Astrocyte of the spinal cord (primary cell): ENCODE measurements around the gene C5orf15.

Experiments
- DNase-seq: peaks from one replicate; pipeline ENCODE4 v3.0.0; 2011; ENCODE audit warnings: low read depth, low spot score
- H3K4me3 ChIP-seq: 2 replicates; pipeline ENCODE4 v1.5.1; 2011; ENCODE audit warnings: low read depth, mild to moderate bottlenecking, low read length, moderate library complexity
- in situ Hi-C: cut with HindIII; loops from 2 replicates; pipeline ENCODE4 v1.10.0; 2017; ENCODE audit warnings: low sequenced_read_pairs
- TF ChIP-seq, protein P1 (sequence below): IDR thresholded peaks from 2 replicates; pipeline ENCODE4 v1.5.1; 2012; ENCODE audit warnings: low read depth, mild to moderate bottlenecking, low read length, inconsistent platforms

C5orf15 gene

DNA sequence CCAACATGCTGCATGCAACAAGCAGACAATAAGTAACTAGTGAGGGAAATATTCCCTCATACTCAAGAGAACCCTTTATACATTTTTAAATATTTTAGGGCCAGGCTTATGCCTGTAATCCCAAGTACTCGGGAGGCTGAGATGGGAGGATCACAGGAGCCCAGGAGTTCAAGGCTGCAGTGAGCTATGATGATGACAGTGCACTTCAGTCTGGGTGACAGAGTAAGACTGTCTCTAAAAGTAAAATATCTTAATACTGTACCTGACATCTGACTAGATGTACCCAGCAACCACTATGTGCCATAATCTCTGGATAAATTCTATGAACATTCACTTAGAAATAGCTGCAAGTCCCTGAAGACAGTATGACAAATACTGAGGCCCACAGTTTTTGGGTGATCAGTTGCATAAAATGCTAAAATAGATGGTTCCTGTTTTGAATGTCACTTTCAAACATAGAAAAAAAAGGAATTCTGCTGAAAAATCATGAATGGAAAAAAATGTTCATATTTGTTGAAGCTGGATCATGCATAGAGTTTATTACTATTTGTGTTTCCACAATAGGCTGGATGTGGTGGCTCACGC is 2.0 kb upstream of the C5orf15 start:
- in situ Hi-C loops, result no loop called here
- no peak overlapping the region for H3K4me3 ChIP-seq

DNA sequence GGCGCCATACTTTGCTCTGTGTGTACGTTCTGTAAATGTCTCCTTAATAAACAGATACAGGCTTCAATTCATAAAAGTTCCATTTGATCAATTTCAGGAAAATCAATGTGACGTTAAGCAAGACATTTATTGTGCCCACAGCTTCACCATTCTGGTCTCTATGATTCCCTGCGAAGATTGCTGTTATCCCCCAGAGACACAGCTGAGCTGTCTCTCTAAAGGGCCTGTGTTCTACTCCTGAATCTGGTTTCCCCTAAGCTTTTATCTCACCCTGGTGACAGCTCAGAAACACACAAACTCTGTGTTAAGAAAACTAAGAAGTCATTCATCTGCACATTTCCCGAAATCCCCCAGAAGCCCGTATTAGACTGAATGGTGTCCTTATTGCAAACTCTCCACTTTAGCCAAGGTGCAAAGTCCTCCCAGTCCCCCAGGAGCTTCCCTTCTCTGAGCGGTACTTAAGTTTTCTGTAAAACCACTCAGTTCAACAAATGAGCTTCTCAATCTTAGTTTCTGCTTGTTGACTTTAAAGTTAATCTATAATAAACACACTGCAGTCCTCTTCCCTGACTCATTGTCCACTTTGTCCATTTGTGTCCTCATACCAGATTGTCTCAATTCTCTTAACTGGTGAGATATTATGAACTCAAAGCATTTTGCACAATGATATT is 1.4 kb upstream of the C5orf15 start:
- TF ChIP-seq, protein P1, sequence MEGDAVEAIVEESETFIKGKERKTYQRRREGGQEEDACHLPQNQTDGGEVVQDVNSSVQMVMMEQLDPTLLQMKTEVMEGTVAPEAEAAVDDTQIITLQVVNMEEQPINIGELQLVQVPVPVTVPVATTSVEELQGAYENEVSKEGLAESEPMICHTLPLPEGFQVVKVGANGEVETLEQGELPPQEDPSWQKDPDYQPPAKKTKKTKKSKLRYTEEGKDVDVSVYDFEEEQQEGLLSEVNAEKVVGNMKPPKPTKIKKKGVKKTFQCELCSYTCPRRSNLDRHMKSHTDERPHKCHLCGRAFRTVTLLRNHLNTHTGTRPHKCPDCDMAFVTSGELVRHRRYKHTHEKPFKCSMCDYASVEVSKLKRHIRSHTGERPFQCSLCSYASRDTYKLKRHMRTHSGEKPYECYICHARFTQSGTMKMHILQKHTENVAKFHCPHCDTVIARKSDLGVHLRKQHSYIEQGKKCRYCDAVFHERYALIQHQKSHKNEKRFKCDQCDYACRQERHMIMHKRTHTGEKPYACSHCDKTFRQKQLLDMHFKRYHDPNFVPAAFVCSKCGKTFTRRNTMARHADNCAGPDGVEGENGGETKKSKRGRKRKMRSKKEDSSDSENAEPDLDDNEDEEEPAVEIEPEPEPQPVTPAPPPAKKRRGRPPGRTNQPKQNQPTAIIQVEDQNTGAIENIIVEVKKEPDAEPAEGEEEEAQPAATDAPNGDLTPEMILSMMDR, result no peak
- in situ Hi-C loops, result no loop called here
- DNase-seq, result no peak
- no peak overlapping the region for H3K4me3 ChIP-seq

More for the DNA sequence above, 2.0 kb upstream of the C5orf15 start:
- DNase-seq, result no peak
- TF ChIP-seq, protein P1, result no peak

DNA sequence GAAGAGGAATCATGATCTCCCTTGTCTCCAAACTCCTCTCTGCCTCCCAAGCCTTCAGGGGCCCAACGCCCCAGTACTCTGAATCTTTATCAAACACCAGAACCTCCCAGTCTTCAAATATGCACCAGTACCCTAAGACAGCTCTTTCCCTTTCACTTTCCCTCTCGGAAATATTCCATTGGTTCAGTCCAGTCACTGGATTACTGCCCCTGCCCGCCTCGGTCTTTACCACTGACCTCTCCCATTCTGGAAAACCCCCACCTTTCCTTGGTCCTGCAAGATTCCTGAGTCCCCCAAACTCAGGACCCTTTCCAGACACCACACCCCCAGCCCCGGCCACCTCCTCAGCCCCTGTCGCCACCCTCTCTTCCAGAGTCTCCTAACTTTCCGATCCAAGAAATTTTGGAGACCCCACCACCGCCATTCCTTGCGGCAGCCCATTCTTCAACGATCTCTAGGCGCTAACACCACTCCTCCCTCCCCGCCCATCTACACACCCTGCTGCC is 674 bp downstream of the C5orf15 start:
- DNase-seq, result peak; percentile 45
- in situ Hi-C loops, result no loop called here
- H3K4me3 ChIP-seq, result peak overlapping the region; percentile 99
- TF ChIP-seq, protein P1, result no peak

DNA sequence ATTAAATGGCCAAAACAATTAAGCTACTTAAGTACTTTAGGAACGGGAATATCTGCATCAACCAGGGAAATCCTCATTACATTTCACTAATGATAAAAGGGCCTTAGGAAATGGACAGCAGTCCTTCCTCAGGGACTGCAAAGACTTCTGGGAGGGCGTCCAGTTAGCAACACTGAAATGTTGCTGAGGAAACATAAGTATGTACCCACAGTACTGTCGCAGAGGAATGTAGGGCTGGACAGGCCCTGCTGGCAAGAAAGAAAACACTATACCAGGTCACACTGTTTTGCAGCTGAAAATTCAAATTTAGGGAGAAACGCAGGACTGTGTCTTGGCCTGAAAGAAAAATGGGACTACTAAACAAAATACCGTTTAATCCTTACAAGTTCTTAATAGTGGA is 1.3 kb downstream of the C5orf15 start:
- peak; percentile 18 for DNase-seq

DNA sequence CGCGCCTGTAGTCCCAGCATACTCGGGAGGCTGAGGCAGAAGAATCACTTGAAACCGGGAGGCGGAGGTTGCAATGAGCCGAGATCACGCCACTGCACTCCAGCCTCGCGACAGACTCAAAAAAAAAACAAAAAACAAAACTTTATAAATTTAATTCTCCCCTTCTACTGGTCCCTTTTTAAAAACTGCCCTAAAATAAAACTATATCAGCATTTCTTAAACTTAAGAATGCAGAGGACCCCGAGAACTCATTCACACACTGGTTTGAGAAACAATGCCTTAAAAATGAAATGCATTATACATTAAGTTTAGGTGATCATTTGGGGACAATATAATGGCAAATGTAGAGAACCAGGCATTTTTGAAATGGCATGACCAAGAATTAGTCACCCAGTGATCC is 2.3 kb downstream of the C5orf15 start:
- TF ChIP-seq, protein P1, result no peak
- in situ Hi-C loops, result no loop called here
- DNase-seq, result no peak
- no peak overlapping the region for H3K4me3 ChIP-seq

More for the DNA sequence above, 1.3 kb downstream of the C5orf15 start:
- in situ Hi-C loops, result no loop called here
- TF ChIP-seq, protein P1, result no peak
- H3K4me3 ChIP-seq, result peak overlapping the region; percentile 99

DNA sequence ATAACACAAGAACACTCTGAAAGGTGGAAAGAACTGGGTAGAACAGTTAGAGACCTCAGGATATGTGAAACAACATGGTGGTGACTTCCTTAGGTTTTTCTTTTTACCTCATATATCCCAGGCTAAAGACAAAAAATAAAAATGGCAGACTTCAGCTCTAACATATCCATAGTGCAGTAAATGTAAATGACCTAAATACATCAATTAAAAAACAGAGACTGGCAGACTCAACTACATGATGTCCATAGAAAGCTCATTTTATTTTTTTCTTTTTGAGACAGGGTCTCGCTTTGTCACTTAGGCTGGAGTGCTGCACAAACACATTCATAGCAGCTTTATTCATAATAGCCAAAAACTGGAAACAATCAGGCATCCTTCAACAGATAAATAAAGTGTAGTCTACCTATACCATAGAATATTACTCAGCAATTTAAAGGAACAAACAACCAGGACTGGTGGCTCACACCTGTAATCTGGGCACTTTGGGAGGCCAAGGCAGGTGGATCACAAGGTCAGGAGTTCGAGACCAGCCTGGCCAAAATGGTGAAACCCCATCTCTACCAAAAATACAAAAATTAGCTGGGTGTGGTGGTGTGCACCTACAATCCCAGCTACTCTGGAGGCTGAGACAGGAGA is 4.8 kb downstream of the C5orf15 start:
- TF ChIP-seq, protein P1, result no peak
- DNase-seq, result no peak
- in situ Hi-C loops, result no loop called here
- no peak overlapping the region for H3K4me3 ChIP-seq
